Measurements from ENCODE around the gene FXYD2.

Gene FXYD2

DNA sequence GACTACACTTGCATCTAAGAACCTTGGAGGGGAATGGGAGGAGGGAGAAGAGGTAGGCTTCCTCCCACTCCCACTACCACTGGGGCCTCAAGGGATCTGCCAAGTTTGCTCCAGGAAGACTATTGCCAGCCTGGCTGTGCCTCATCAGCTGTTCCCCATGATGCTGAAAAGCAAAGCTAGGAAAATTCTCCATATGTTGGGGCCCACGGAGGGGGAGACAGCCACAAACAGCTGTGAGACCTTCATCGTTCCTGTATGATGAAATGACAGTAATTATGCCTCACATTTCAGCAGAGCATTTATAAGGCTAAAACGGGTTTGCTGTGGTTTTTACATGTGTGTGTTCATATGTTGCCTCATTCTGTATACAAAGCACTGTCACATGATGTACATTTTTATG lies 34.3 kb downstream of the FXYD2 start:
- Histone ChIP-seq H3K4me3 (ENCODE audit: low read depth, low read length) (no peak overlapping the region), H4K91ac (ENCODE audit: low read depth, low read length) (no peak overlapping the region), H3K23ac (ENCODE audit: low read length) (no peak overlapping the region), H3K18ac (ENCODE audit: low read length) (no peak overlapping the region), H2BK5ac (ENCODE audit: low read depth, low read length, poor library complexity) (no peak overlapping the region), H2BK12ac (ENCODE audit: low read length) (no peak overlapping the region), H3K79me2 (ENCODE audit: control insufficient read depth, insufficient read depth, low read length, poor library complexity) (no peaks in the 10 kb centered on the region), H3K4me2 (ENCODE audit: low read length) (no peak overlapping the region), H2AK5ac (ENCODE audit: low read length) (no peak overlapping the region), H4K12ac (ENCODE audit: low read depth, low read length) (no peak overlapping the region), H3K4ac (ENCODE audit: low read depth, low read length) (no peak overlapping the region), H4K8ac (ENCODE audit: low read depth, low read length) (no peak overlapping the region), H3K79me1 (ENCODE audit: low read length) (no peaks in the 10 kb centered on the region), H2AFZ (ENCODE audit: insufficient read depth, low read length, poor library complexity) (no peak overlapping the region), H3K27me3 (ENCODE audit: insufficient read depth, low read length) (peaks cover 24% of the 10 kb centered on the region), H3K4me1 (ENCODE audit: control insufficient read depth in 1 of 2, insufficient read depth in 2 of 2, low read length in 2 of 2) (no peaks in the 10 kb centered on the region), H3K9me3 (ENCODE audit: insufficient read depth, low read depth, low read length) (peaks cover 1% of the 10 kb centered on the region), H2BK120ac (ENCODE audit: insufficient read depth, low read length, poor library complexity) (no peak overlapping the region), H3K36me3 (ENCODE audit: control insufficient read depth in 1 of 2, insufficient read depth in 2 of 2, low read length in 2 of 2) (no peaks in the 10 kb centered on the region), H3K27ac (ENCODE audit: low read depth, low read length) (no peak overlapping the region), H3K14ac (ENCODE audit: low read length) (no peak overlapping the region), H3K9ac (ENCODE audit: low read length) (no peak overlapping the region)
- no CpG with 5 or more reads among the region's 3 CpGs for WGBS (ENCODE audit: extremely low coverage, insufficient coverage, insufficient read length)
- DNase-seq: no peak

DNA sequence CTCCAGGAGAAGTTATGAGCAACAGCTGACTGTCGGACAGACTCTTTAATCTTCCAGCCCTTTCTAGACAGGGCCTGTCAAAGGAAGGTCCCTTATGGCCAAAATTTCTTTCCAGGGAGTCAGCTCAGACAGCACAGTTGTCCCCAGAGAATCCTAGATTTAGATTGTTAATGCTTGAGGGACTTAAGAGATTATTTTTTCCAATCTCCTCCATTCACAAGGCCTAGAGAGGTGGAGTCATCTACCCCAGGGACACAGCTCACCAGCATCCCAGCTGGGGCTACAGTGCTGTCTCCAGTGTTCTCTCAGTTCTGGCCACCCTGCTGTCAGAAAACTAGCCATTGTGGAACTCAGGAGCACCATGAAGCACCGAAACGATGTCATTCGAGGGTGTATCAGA lies 35.3 kb downstream of the FXYD2 start:
- Histone ChIP-seq H3K79me2 (ENCODE audit: control insufficient read depth, insufficient read depth, low read length, poor library complexity) (no peaks in the 10 kb centered on the region), H4K12ac (ENCODE audit: low read depth, low read length) (no peak overlapping the region), H2AK5ac (ENCODE audit: low read length) (no peak overlapping the region), H2AFZ (ENCODE audit: insufficient read depth, low read length, poor library complexity) (no peak overlapping the region), H3K4me1 (ENCODE audit: control insufficient read depth in 1 of 2, insufficient read depth in 2 of 2, low read length in 2 of 2) (no peaks in the 10 kb centered on the region), H3K4me2 (ENCODE audit: low read length) (no peak overlapping the region), H2BK12ac (ENCODE audit: low read length) (no peak overlapping the region), H3K4ac (ENCODE audit: low read depth, low read length) (no peak overlapping the region), H3K18ac (ENCODE audit: low read length) (no peak overlapping the region), H3K79me1 (ENCODE audit: low read length) (no peaks in the 10 kb centered on the region), H2BK120ac (ENCODE audit: insufficient read depth, low read length, poor library complexity) (no peak overlapping the region), H3K9me3 (ENCODE audit: insufficient read depth, low read depth, low read length) (peaks cover 1% of the 10 kb centered on the region), H3K27me3 (ENCODE audit: insufficient read depth, low read length) (peaks cover 13% of the 10 kb centered on the region), H3K27ac (ENCODE audit: low read depth, low read length) (no peak overlapping the region), H3K9ac (ENCODE audit: low read length) (no peak overlapping the region), H4K8ac (ENCODE audit: low read depth, low read length) (no peak overlapping the region), H2BK5ac (ENCODE audit: low read depth, low read length, poor library complexity) (no peak overlapping the region), H3K36me3 (ENCODE audit: control insufficient read depth in 1 of 2, insufficient read depth in 2 of 2, low read length in 2 of 2) (no peaks in the 10 kb centered on the region), H4K91ac (ENCODE audit: low read depth, low read length) (no peak overlapping the region), H3K4me3 (ENCODE audit: low read depth, low read length) (no peak overlapping the region), H3K14ac (ENCODE audit: low read length) (no peak overlapping the region), H3K23ac (ENCODE audit: low read length) (no peak overlapping the region)
- no CpG with 5 or more reads among the region's 4 CpGs for WGBS (ENCODE audit: extremely low coverage, insufficient coverage, insufficient read length)
- no peak for DNase-seq

DNA sequence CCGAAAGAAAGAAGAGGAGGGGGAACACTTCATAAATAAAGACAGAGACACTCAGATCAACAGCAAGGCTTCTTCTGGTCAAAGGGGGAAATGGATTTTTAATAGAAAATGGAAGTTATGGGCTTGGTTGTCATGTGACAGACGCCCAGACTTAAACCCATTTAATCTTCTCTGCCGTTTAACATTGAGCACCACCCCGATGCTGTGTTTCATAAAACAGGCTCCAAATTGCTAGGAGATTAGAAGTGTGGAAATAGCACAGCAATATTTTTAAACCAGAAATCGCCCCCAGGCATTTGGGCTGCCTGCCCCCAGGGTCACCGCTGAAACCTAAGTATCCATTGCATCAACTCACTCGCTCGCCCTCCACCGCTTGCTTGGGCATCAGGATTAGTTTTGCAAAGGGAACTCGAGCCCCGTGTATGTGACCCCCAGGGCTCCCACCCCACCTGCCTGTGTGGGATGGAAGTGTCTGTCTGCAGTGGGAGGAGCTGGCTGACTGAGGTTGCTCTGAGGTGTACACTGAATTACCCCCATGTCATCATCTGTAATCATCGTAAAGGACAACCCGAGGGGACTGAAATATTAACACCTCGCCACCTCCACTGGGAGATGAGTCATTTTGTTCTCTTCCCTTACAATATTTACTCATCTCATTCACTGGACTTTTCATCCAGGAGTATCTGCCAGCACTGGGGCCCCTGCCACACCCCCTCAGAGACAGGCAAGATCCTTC lies 38.2 kb downstream of the FXYD2 start:
- H3K14ac ChIP-seq (ENCODE audit: low read length): no peak overlapping the region
- no peak overlapping the region for H2BK5ac ChIP-seq (ENCODE audit: low read depth, low read length, poor library complexity)
- H4K8ac ChIP-seq (ENCODE audit: low read depth, low read length): no peak overlapping the region
- peak in 1 of 2 donors; percentile 9 for DNase-seq
- H3K27ac ChIP-seq (ENCODE audit: low read depth, low read length): no peak overlapping the region
- no peak overlapping the region for H3K18ac ChIP-seq (ENCODE audit: low read length)
- H3K9ac ChIP-seq (ENCODE audit: low read length): no peak overlapping the region
- H3K23ac ChIP-seq (ENCODE audit: low read length): no peak overlapping the region
- no peak overlapping the region for H2BK12ac ChIP-seq (ENCODE audit: low read length)
- peaks cover 3% of the 10 kb centered on the region for H3K9me3 ChIP-seq (ENCODE audit: insufficient read depth, low read depth, low read length)
- H3K4ac ChIP-seq (ENCODE audit: low read depth, low read length): no peak overlapping the region
- no peaks in the 10 kb centered on the region for H3K27me3 ChIP-seq (ENCODE audit: insufficient read depth, low read length)
- no peak overlapping the region for H4K12ac ChIP-seq (ENCODE audit: low read depth, low read length)
- H2BK120ac ChIP-seq (ENCODE audit: insufficient read depth, low read length, poor library complexity): no peak overlapping the region
- H4K91ac ChIP-seq (ENCODE audit: low read depth, low read length): no peak overlapping the region
- H3K36me3 ChIP-seq (ENCODE audit: control insufficient read depth in 1 of 2, insufficient read depth in 2 of 2, low read length in 2 of 2): no peaks in the 10 kb centered on the region
- H3K79me2 ChIP-seq (ENCODE audit: control insufficient read depth, insufficient read depth, low read length, poor library complexity): no peaks in the 10 kb centered on the region
- H3K79me1 ChIP-seq (ENCODE audit: low read length): no peaks in the 10 kb centered on the region
- no peak overlapping the region for H2AK5ac ChIP-seq (ENCODE audit: low read length)
- no peak overlapping the region for H3K4me3 ChIP-seq (ENCODE audit: low read depth, low read length)
- no peak overlapping the region for H2AFZ ChIP-seq (ENCODE audit: insufficient read depth, low read length, poor library complexity)
- no peaks in the 10 kb centered on the region for H3K4me1 ChIP-seq (ENCODE audit: control insufficient read depth in 1 of 2, insufficient read depth in 2 of 2, low read length in 2 of 2)
- no peak overlapping the region for H3K4me2 ChIP-seq (ENCODE audit: low read length)
- no CpG with 5 or more reads among the region's 14 CpGs for WGBS (ENCODE audit: extremely low coverage, insufficient coverage, insufficient read length)

DNA sequence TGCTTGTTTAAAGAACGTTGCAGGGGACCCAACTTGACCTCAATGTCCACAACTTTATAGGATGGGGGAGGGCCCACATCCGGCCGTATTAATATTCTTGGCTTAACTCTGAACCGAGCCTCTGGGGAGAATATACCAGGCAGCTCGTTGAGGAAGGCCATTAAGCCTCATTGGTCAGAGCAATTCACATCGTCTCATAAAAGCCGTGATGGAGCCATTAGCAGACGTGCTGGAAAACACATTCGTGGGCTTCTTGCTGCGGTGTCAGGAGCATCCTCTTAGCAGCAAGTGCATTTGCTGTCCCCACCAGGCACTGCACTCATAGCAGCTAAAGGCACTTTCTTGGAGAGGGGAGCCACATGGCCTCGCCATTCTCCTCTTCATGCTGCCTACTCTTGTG lies 42.4 kb downstream of the FXYD2 start:
- no peak overlapping the region for H3K18ac ChIP-seq (ENCODE audit: low read length)
- no peak overlapping the region for H2AFZ ChIP-seq (ENCODE audit: insufficient read depth, low read length, poor library complexity)
- H3K4me1 ChIP-seq (ENCODE audit: control insufficient read depth in 1 of 2, insufficient read depth in 2 of 2, low read length in 2 of 2): no peaks in the 10 kb centered on the region
- H3K79me2 ChIP-seq (ENCODE audit: control insufficient read depth, insufficient read depth, low read length, poor library complexity): no peaks in the 10 kb centered on the region
- no peak overlapping the region for H3K4me2 ChIP-seq (ENCODE audit: low read length)
- no peak overlapping the region for H3K14ac ChIP-seq (ENCODE audit: low read length)
- no CpG with 5 or more reads among the region's 11 CpGs for WGBS (ENCODE audit: extremely low coverage, insufficient coverage, insufficient read length)
- no peak overlapping the region for H3K23ac ChIP-seq (ENCODE audit: low read length)
- H2BK120ac ChIP-seq (ENCODE audit: insufficient read depth, low read length, poor library complexity): no peak overlapping the region
- H4K8ac ChIP-seq (ENCODE audit: low read depth, low read length): no peak overlapping the region
- no peak overlapping the region for H3K9ac ChIP-seq (ENCODE audit: low read length)
- H3K27ac ChIP-seq (ENCODE audit: low read depth, low read length): no peak overlapping the region
- H2AK5ac ChIP-seq (ENCODE audit: low read length): no peak overlapping the region
- no peaks in the 10 kb centered on the region for H3K27me3 ChIP-seq (ENCODE audit: insufficient read depth, low read length)
- H4K91ac ChIP-seq (ENCODE audit: low read depth, low read length): no peak overlapping the region
- H3K9me3 ChIP-seq (ENCODE audit: insufficient read depth, low read depth, low read length): peaks cover 4% of the 10 kb centered on the region
- no peak overlapping the region for H3K4ac ChIP-seq (ENCODE audit: low read depth, low read length)
- no peak for DNase-seq
- no peaks in the 10 kb centered on the region for H3K36me3 ChIP-seq (ENCODE audit: control insufficient read depth in 1 of 2, insufficient read depth in 2 of 2, low read length in 2 of 2)
- no peak overlapping the region for H4K12ac ChIP-seq (ENCODE audit: low read depth, low read length)
- no peak overlapping the region for H2BK5ac ChIP-seq (ENCODE audit: low read depth, low read length, poor library complexity)
- no peak overlapping the region for H3K4me3 ChIP-seq (ENCODE audit: low read depth, low read length)
- H2BK12ac ChIP-seq (ENCODE audit: low read length): no peak overlapping the region
- no peaks in the 10 kb centered on the region for H3K79me1 ChIP-seq (ENCODE audit: low read length)
